D721Med (cell line): Measurements from ENCODE around the gene TMEM218.

Experiments used
- DNase-seq: peaks from one replicate; pipeline ENCODE4 v3.0.0; 2011; ENCODE audit warnings: low spot score; ENCODE audit not compliant: insufficient read length
- FAIRE-seq: peaks from 2 replicates; lab custom pipeline; 2011; peaks lifted over from hg19 to GRCh38; lab: Jason Lieb, UNC
- CTCF ChIP-seq: IDR thresholded peaks from 2 replicates; pipeline ENCODE4 v1.5.1; 2012; ENCODE audit warnings: mild to moderate bottlenecking, control low read depth; ENCODE audit not compliant: insufficient read depth; ENCODE audit errors: missing control alignments

Gene TMEM218

GRCh38 chr11:125141178-125141577 lies 29.8 kb upstream of the TMEM218 start:
- no peak for FAIRE-seq
- no peak for DNase-seq
- no peak for TF ChIP-seq CTCF

GRCh38 chr11:125140233-125140632 lies 28.8 kb upstream of the TMEM218 start:
- TF ChIP-seq CTCF, result no peak
- FAIRE-seq (no peak), DNase-seq (no peak)

- DNase-seq, result no peak
- TF ChIP-seq CTCF, result no peak
- FAIRE-seq, result no peak
These were observed 28.4 kb upstream of the TMEM218 start for GRCh38 chr11:125139778-125140177.

GRCh38 chr11:125138966-125139365 lies 27.5 kb upstream of the TMEM218 start:
- no peak for DNase-seq
- no peak for TF ChIP-seq CTCF
- FAIRE-seq, result no peak

- no peak for FAIRE-seq
- no peak for TF ChIP-seq CTCF
- DNase-seq, result no peak
These were observed 24.6 kb upstream of the TMEM218 start for GRCh38 chr11:125136001-125136400.

- no peak for TF ChIP-seq CTCF
- no peak for DNase-seq
These were observed 21.2 kb upstream of the TMEM218 start for GRCh38 chr11:125132596-125132995.

GRCh38 chr11:125132071-125132470 lies 20.6 kb upstream of the TMEM218 start:
- no peak for TF ChIP-seq CTCF
- DNase-seq (no peak), FAIRE-seq (no peak)

More at GRCh38 chr11:125132596-125132995, 21.2 kb upstream of the TMEM218 start:
- FAIRE-seq, result no peak
